BLaER1 treated with 17β-estradiol and CSF1 and Interleukin-3, amounts not matched to agents 10 nM and 100 nM (cell line): ENCODE measurements around the gene FERMT3.

Experiments
- H3K27ac ChIP-seq, 11 experiments: shearing (Covaris generic); formaldehyde crosslinking; 2 replicates each; pipeline ENCODE4 v1.8.1; 2022
- H3K27me3 ChIP-seq, 11 experiments: shearing (Covaris generic); formaldehyde crosslinking; 2 replicates each; pipeline ENCODE4 v1.8.1; 2022
- H3K36me3 ChIP-seq, 11 experiments: shearing (Covaris generic); formaldehyde crosslinking; 2 replicates each; pipeline ENCODE4 v1.8.1; 2022
- H3K4me1 ChIP-seq, 10 experiments: shearing (Covaris generic); formaldehyde crosslinking; 2 replicates each; pipeline ENCODE4 v1.8.1; 2022
- H3K4me2 ChIP-seq, 11 experiments: shearing (Covaris generic); formaldehyde crosslinking; 2 replicates each; pipeline ENCODE4 v1.8.1; 2022
- H3K4me3 ChIP-seq, 10 experiments: shearing (Covaris generic); formaldehyde crosslinking; 2 replicates each; pipeline ENCODE4 v1.8.1; 2022
- H3K9ac ChIP-seq, 11 experiments: shearing (Covaris generic); formaldehyde crosslinking; 2 replicates each; pipeline ENCODE4 v1.8.1; 2022
- H3K9me3 ChIP-seq, 11 experiments: shearing (Covaris generic); formaldehyde crosslinking; replicated peaks in 1 of 11; 2 replicates each; pipeline ENCODE4 v1.8.1; 2022
- H4K20me1 ChIP-seq, 11 experiments: shearing (Covaris generic); formaldehyde crosslinking; 2 replicates each; pipeline ENCODE4 v1.8.1; 2022
- Cebpa-rat ChIP-seq, 11 experiments: shearing (Covaris generic); IDR thresholded peaks; 2 replicates each; pipeline ENCODE4 v1.8.1; 2022

The FERMT3 gene

DNA sequence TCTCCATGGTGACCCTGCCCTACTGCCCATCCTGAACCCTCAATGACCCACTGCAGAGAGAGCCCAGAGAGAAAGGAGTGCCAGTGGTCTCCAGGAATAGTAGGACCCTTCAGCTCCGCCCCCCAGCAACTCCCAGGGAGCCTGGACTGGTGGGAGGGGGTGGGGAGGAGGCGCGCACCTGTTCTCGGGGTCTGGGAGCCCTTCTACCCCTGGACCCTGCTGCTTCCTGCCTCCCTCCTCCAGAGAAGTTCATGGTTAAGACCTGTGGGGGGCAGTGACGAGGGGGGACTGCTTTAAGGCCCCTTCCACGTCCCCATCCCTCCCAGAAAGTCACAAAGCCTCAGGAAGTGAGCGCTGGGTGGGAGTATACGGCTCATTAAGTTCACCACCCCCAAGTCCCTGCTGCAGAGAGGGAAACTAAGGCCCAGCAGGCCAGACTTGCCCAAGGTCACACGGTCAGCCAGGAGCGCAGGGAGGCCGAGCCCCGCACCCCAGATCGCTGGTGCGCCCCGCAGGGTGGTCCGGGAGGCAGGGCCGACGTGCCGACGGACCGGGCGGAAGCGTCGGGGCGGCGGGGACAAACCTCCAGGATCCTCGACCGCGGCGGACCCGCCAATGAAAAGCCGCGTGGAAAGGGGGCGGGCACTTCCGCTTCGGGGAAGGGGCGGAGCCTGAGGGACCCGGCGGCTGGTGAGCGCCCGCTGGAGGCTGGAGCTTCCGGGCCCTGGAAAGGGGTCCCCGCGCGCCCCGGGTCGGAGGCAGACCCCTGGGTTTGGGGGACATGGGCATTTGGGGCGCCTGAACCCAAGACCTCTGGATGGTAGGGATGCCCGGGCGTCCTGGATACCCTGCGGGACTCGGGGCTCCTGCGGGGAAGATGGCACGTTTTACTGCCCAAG lies 19.3 kb downstream of the FERMT3 start, which contains the start of the genes NUDT22 and TRPT1:
Gene NUDT22, plus strand, starts transcription at position 667 of the 899 bp plus-strand sequence. CDS start 379 bp downstream, outside the sequence.
Gene TRPT1, minus strand, starts transcription at position 579 of the 899 bp plus-strand sequence. Its CDS starts 326 bp downstream, at position 253.
- peak within 1 kb of the TSS; percentile 75 to 91 (median 83) for H3K9ac ChIP-seq
- no peaks in the 10 kb centered on the region for H3K9me3 ChIP-seq
- H3K27ac ChIP-seq, result peak within 1 kb of the TSS; percentile 59 to 95 (median 87)
- H4K20me1 ChIP-seq, result peaks cover 8 to 61% (median 38%) of the 10 kb centered on the region in 11 experiments; a peak in 20 of 22 replicates
- no peak for TF ChIP-seq Cebpa-rat (IDR thresholded peaks at IDR 0.05)
- H3K4me2 ChIP-seq, result peak within 1 kb of the TSS; percentile 94 to 100 (median 98)
- H3K36me3 ChIP-seq, result peaks cover 36 to 51% (median 40%) of the 10 kb centered on the region in 11 experiments
- H3K4me1 ChIP-seq, result peaks cover 69 to 87% (median 75%) of the 10 kb centered on the region in 10 experiments
- H3K27me3 ChIP-seq, result no peaks in the 10 kb centered on the region
- H3K4me3 ChIP-seq, result peak within 1 kb of the TSS; percentile 62 to 79 (median 72)

DNA sequence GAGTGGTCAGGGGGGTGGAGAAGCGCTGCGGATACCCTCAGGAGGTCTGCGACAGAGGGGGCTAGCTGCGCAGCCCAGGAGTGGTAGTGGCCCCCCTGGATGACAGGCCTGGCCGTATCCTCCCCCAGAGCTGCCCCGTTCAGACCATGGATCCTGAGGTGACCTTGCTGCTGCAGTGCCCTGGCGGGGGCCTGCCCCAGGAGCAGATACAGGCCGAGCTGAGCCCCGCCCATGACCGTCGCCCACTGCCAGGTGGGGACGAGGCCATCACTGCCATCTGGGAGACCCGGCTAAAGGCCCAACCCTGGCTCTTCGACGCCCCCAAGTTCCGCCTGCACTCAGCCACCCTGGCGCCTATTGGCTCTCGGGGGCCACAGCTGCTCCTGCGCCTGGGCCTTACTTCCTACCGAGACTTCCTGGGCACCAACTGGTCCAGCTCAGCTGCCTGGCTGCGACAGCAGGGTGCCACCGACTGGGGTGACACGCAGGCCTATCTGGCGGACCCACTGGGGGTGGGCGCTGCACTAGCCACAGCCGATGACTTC lies 20.1 kb downstream of the FERMT3 start:
- Histone ChIP-seq H3K27me3 (no peaks in the 10 kb centered on the region), H3K27ac (peak overlapping the region; percentile 59 to 95 (median 87)), H3K9ac (peak overlapping the region; percentile 75 to 91 (median 83)), H4K20me1 (peaks cover 8 to 53% (median 35%) of the 10 kb centered on the region in 11 experiments; a peak in 20 of 22 replicates), H3K36me3 (peaks cover 29 to 44% (median 33%) of the 10 kb centered on the region in 11 experiments), H3K4me3 (peak overlapping the region; percentile 62 to 79 (median 72)), H3K9me3 (no peaks in the 10 kb centered on the region), H3K4me2 (peak overlapping the region; percentile 94 to 100 (median 98)), H3K4me1 (peaks cover 76 to 87% (median 80%) of the 10 kb centered on the region in 10 experiments)
- TF ChIP-seq Cebpa-rat (IDR thresholded peaks at IDR 0.05), result no peak

DNA sequence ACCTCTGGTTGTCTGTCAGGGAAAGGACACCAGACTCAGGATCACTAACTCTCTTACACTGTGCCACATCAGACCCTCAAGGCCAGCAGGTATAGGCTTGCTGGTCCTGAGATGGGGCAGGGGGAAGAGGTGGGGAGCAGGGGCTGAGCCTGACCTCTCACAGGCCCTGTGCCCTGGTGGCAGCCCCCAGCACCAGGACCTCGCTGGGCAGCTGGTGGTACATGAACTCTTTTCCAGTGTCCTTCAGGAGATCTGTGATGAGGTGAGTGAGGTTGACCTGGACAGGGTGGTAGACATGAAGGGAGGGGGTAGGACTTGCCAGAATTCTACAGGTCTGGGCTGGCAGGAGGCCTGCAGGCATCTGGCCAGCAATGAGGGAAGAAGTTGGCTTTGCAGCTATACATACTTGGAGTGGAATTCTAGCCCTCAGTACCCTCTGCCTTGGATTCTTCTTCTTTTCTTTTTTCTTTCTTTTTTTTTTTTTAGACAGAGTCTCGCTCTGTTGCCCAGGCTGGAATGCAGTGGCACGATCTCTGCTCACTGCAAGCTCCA lies 21.0 kb downstream of the FERMT3 start:
- H3K9ac ChIP-seq, result peak overlapping the region; percentile 75 to 91 (median 83)

DNA sequence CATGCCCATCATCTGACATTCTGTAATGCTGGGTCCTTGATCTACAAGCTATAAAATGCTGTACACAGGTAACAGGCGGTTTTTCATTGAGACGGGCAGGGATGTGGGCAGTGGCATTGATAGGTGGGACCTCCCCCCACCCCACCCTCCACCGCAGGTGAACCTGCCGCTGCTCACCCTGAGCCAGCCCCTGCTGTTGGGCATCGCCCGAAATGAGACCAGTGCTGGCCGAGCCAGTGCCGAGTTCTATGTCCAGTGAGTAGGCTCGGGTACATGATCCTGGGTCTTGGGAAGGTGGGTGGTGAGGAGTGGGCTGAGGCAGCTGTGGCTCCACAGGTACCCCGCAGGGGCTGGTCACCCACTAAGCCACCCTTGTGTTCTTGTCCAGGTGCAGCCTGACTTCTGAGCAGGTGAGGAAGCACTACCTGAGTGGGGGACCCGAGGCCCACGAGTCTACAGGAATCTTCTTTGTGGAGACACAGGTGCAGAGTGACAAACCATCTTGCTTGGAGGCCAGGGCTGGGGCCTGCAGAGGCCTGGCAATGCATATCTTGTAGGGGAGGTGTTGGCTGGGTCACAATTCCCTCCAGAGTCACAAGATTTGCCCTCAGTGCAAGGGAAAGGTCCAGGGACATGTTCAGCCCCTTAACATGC lies 22.7 kb downstream of the FERMT3 start:
- Histone ChIP-seq H3K9ac (peak overlapping the region; percentile 76 to 89 (median 82)), H3K4me3 (peak overlapping the region; percentile 65 to 79 (median 70); a peak in 19 of 20 replicates), H3K4me2 (peak overlapping the region; percentile 94 to 100 (median 99)), H3K27ac (peak overlapping the region in 9 of 11 experiments; percentile 80 to 89 (median 84); a peak in 18 of 22 replicates), H3K4me1 (peaks cover 76 to 94% (median 87%) of the 10 kb centered on the region in 10 experiments), H4K20me1 (peaks cover 8 to 42% (median 13%) of the 10 kb centered on the region in 11 experiments; a peak in 19 of 22 replicates), H3K9me3 (no peaks in the 10 kb centered on the region), H3K27me3 (no peaks in the 10 kb centered on the region), H3K36me3 (peaks cover 3 to 17% (median 7%) of the 10 kb centered on the region in 11 experiments; a peak in 19 of 22 replicates)
- TF ChIP-seq Cebpa-rat (IDR thresholded peaks at IDR 0.05), result no peak

More for the DNA sequence above, 21.0 kb downstream of the FERMT3 start:
- H3K4me3 ChIP-seq, result peak overlapping the region; percentile 62 to 79 (median 72)
- H3K27me3 ChIP-seq, result no peaks in the 10 kb centered on the region
- H3K4me1 ChIP-seq, result peaks cover 77 to 93% (median 87%) of the 10 kb centered on the region in 10 experiments
- H3K36me3 ChIP-seq, result peaks cover 20 to 35% (median 24%) of the 10 kb centered on the region in 11 experiments
- H4K20me1 ChIP-seq, result peaks cover 8 to 48% (median 30%) of the 10 kb centered on the region in 11 experiments; a peak in 20 of 22 replicates
- no peaks in the 10 kb centered on the region for H3K9me3 ChIP-seq
- peak overlapping the region in 10 of 11 experiments; percentile 65 to 95 (median 88); a peak in 20 of 22 replicates for H3K27ac ChIP-seq
- peak overlapping the region; percentile 94 to 100 (median 98) for H3K4me2 ChIP-seq
- TF ChIP-seq Cebpa-rat (IDR thresholded peaks at IDR 0.05), result no peak

DNA sequence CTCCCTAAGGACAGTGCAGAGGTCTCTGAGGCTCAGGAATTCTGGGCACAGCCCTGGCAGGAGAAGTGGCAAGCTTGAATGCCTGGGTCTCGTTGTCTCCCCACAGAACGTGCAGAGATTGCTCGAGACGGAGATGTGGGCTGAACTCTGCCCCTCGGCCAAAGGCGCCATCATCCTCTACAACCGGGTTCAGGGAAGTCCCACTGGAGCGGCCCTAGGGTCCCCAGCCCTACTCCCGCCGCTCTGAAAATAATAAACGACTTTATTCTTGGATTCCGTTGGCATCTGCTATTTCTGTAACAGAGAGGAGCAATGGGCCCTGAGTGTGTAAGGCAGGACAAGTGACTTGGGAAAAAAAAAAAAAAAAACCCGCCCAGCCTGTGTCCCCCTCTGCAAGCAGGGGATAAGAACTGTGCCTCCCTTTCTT lies 23.2 kb downstream of the FERMT3 start:
- peak overlapping the region in 10 of 11 experiments; percentile 60 to 89 (median 84); a peak in 20 of 22 replicates for H3K27ac ChIP-seq
- no peaks in the 10 kb centered on the region for H3K9me3 ChIP-seq
- peaks cover 0 to 12% (median 2%) of the 10 kb centered on the region in 11 experiments; a peak in 9 of 22 replicates for H3K36me3 ChIP-seq
- peaks cover 5 to 36% (median 7%) of the 10 kb centered on the region in 11 experiments; a peak in 19 of 22 replicates for H4K20me1 ChIP-seq
- H3K4me3 ChIP-seq, result peak overlapping the region; percentile 65 to 79 (median 70)
- peaks cover 70 to 88% (median 82%) of the 10 kb centered on the region in 10 experiments for H3K4me1 ChIP-seq
- peak overlapping the region; percentile 94 to 100 (median 99) for H3K4me2 ChIP-seq
- peak overlapping the region; percentile 76 to 89 (median 82) for H3K9ac ChIP-seq
- no peak for TF ChIP-seq Cebpa-rat (IDR thresholded peaks at IDR 0.05)
- no peaks in the 10 kb centered on the region for H3K27me3 ChIP-seq

DNA sequence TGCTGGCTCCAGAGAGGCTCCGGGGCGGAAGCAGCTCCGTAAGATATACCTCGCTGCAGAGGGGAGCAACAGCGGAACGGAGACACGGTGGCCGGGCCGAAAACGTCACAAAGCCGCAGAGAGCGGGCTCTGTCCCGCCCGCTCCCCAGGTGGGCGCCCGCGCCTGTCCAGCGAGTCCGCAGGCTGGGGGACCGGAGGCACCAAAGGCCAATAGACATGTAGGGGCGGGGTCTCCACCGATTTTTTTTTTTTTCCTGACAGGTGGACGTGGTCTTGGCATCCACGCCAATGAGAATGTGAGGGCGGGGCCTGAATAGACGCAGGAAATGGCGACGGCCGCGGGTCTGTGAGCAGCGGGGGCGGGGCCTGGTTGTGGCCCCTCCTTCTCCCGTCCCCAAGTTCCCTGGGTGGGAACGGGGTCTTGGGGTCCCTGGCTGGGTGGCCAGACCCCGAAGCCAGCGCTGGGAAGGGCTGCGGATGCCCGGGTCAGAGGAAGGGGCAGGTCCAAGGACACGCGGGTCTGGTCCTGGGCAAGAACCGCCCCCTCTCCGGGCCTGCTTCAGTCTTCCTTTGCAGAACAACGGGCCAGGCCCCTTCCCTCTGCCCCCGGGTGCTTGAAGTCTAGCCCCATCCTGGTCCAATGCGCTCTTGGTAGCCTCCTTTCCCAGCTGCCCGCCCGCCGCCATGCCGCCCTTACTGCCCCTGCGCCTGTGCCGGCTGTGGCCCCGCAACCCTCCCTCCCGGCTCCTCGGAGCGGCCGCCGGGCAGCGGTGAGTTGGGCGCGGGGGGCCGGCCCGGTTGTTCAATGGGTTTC lies 23.9 kb downstream of the FERMT3 start, which contains the start of gene DNAJC4:
Gene DNAJC4, plus strand, starts transcription at position 378 of the 814 bp plus-strand sequence. Its CDS starts 307 bp downstream, at position 685.
- H3K4me2 ChIP-seq, result peak within 1 kb of the TSS; percentile 94 to 100 (median 99)
- H3K27me3 ChIP-seq, result no peaks in the 10 kb centered on the region
- peaks cover 0 to 6% (median 0%) of the 10 kb centered on the region in 11 experiments; a peak in 3 of 22 replicates for H3K36me3 ChIP-seq
- H3K4me1 ChIP-seq, result peaks cover 69 to 87% (median 81%) of the 10 kb centered on the region in 10 experiments
- H4K20me1 ChIP-seq, result peaks cover 0 to 34% (median 3%) of the 10 kb centered on the region in 11 experiments; a peak in 12 of 22 replicates
- TF ChIP-seq Cebpa-rat (IDR thresholded peaks at IDR 0.05), result no peak
- no peaks in the 10 kb centered on the region for H3K9me3 ChIP-seq
- H3K27ac ChIP-seq, result peak within 1 kb of the TSS; percentile 34 to 89 (median 84); a peak in 21 of 22 replicates
- peak within 1 kb of the TSS; percentile 76 to 89 (median 82) for H3K9ac ChIP-seq
- peak within 1 kb of the TSS; percentile 65 to 79 (median 70) for H3K4me3 ChIP-seq

DNA sequence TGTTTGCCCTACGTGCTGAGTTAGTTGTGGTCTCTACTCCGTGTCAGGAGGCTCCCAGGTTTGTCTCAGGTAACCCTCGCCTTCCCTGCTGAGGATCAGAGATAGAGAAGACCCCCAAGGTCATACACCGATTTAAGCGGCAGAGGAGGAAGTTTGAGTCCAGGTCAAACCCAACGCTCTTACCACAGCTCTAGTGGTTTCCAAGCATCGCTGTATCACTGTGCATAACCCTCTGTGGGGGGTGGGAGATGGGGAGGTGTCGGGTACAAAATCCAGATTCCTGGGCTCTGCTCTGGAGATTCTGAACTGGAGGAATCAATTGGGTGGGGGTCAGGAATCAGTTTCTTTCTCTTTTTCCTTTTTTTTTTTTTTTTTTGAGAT lies 24.5 kb downstream of the FERMT3 start:
- no peaks in the 10 kb centered on the region for H3K27me3 ChIP-seq
- no peak for TF ChIP-seq Cebpa-rat (IDR thresholded peaks at IDR 0.05)
- peaks cover 75 to 88% (median 83%) of the 10 kb centered on the region in 10 experiments for H3K4me1 ChIP-seq
- peak overlapping the region; percentile 94 to 100 (median 99) for H3K4me2 ChIP-seq
- H4K20me1 ChIP-seq, result peaks cover 0 to 37% (median 8%) of the 10 kb centered on the region in 11 experiments; a peak in 10 of 22 replicates
- no peaks in the 10 kb centered on the region for H3K9me3 ChIP-seq
- peaks cover 0 to 10% (median 3%) of the 10 kb centered on the region in 11 experiments; a peak in 7 of 22 replicates for H3K36me3 ChIP-seq
- peak overlapping the region; percentile 65 to 79 (median 70) for H3K4me3 ChIP-seq
- H3K9ac ChIP-seq, result peak overlapping the region; percentile 76 to 89 (median 82)
- H3K27ac ChIP-seq, result peak overlapping the region; percentile 34 to 89 (median 84); a peak in 21 of 22 replicates
